Psoas muscle (tissue), 8 donors: ENCODE data around the gene LZTFL1. TPM values are rescaled to one million over a fixed set of nuclear protein-coding genes. Genes with fewer than 3 reads are reported as not detected.

ENCODE experiments used
- ATAC-seq, 4 donors: fragments of 200-7000 bp; cut with Tn5 transposase; one replicate each; pipeline ENCODE4 v1.9.1; 2020; ENCODE audit warnings: moderate library complexity in 3 of 4, mild to moderate bottlenecking in 2 of 4
- DNase-seq, 2 donors: peaks; one replicate each; pipeline ENCODE4 v3.0.0-alpha.2; 2020
- H3K27ac ChIP-seq: fragments of 200-600 bp; one replicate; pipeline ENCODE4 v1.8.0; 2022
- H3K27me3 ChIP-seq, 3 donors: fragments of 200-600 bp in 1 of 3; one replicate each; pipeline versions ENCODE4 v1.6.1 to v1.8.0; 2013 to 2022; ENCODE audit warnings: low read length in 2 of 3, mild to moderate bottlenecking in 2 of 3, moderate library complexity in 1 of 3; ENCODE audit not compliant: insufficient read depth in 3 of 3
- H3K36me3 ChIP-seq, 2 donors: fragments of 200-600 bp in 1 of 2; one replicate each; pipeline versions ENCODE4 v1.6.1 to v1.8.0; 2013 to 2022; ENCODE audit warnings: low read depth in 1 of 2, mild to moderate bottlenecking in 1 of 2, moderate library complexity in 1 of 2; ENCODE audit not compliant: insufficient read depth in 1 of 2
- H3K4me1 ChIP-seq: fragments of 200-600 bp; one replicate; pipeline ENCODE4 v1.8.0; 2022
- H3K4me3 ChIP-seq: fragments of 200-600 bp; one replicate; pipeline ENCODE4 v1.8.0; 2022; ENCODE audit warnings: mild to moderate bottlenecking
- H3K9me3 ChIP-seq: fragments of 200-600 bp; one replicate; pipeline ENCODE4 v1.8.0; 2022
- WGBS, 3 donors: extraction: QIAGEN DNeasy Blood & Tissue Kit; methylation state at CpG; one replicate each; pipeline versions ENCODE4 v1.1.6 to v1.1.7; 2013; 5-methylcytosine and 5-hydroxymethylcytosine counted together
- intact Hi-C, 2 donors: fragments of 100-400 bp; cut with DNase I; formaldehyde crosslinking; loops; one replicate each; pipeline versions ENCODE4 v1.11.0 to v1.14.2; 2022
- polyA plus RNA-seq, 3 donors: library from polyadenylated mRNA; stranded (reverse); fragments of 200-250 nt; gene quantifications; one replicate each; pipeline ENCODE4 v1.2.3, GENCODE V29; 2013
- total RNA-seq, 4 donors: library from RNA; stranded (reverse); fragmentation: NEBNext Ultra II Directional in 2 of 4; extraction: Animal tissue kit (Norgen Biotek cat#: 25700) in 2 of 4; gene quantifications; one replicate each; pipeline versions ENCODE4 v1.2.1 to v1.2.4, GENCODE V29; 2021 to 2023
- TF ChIP-seq, protein P1 (sequence below): fragments of 200-600 bp; IDR thresholded peaks from one replicate; pipeline ENCODE4 v1.8.0; 2022; ENCODE audit warnings: antibody characterized with exemption
- donor health status: healthy with polysubstance abuse.
- donor health status: DM: no; HTN: no; CAD: no; lungs with moderate emphysema.
- donor health status: Bipolar disorder and iron deficiency.
- donor health status: healthy.
- donor health status: DM: yes; HTN: yes; CAD: no.
- donor health status: DM: no; HTN: no; CAD: no.
- donor health status: DM: no; HTN: no; CAD: no.
- donor health status: DM: yes; HTN: yes; CAD: no.

LZTFL1 gene
- total and polyA plus RNA-seq, 7 donors: 3.1 to 15.9 (median 5.3) TPM

DNA sequence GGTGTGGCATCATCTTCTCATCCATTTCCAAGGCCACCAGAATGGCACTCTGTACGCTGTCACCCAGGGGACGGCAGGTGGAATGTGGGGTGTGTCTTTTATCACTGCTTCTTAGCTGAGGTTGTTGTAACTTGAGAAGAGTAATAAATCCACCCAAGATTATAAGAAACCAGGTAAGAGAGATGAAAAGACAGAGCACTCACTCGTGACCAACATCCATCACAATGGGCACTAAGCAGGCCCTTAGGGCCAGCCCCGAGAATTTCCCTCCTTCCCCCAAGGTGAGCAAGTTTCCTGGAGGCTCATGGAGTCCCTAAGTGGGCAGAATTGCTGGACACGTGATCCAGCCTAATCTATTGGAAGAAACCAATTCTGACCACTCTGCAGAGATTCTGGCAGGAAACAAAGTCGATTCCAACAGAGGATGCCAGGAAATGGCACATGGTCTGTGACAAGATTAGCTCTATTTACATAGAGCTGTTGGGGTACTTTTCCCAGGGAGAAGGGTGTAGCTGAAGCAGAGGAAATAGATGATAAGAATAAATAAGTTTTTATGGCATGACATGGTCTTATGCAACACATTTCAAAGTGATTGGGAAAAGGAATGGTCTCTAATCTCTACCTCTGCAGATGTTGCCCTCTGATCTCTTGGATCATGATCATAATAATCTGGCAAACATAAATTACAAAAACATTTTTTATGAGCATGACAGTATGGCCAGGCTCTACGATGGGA is 68.0 kb downstream of the LZTFL1 start:
- TF ChIP-seq, protein P1, sequence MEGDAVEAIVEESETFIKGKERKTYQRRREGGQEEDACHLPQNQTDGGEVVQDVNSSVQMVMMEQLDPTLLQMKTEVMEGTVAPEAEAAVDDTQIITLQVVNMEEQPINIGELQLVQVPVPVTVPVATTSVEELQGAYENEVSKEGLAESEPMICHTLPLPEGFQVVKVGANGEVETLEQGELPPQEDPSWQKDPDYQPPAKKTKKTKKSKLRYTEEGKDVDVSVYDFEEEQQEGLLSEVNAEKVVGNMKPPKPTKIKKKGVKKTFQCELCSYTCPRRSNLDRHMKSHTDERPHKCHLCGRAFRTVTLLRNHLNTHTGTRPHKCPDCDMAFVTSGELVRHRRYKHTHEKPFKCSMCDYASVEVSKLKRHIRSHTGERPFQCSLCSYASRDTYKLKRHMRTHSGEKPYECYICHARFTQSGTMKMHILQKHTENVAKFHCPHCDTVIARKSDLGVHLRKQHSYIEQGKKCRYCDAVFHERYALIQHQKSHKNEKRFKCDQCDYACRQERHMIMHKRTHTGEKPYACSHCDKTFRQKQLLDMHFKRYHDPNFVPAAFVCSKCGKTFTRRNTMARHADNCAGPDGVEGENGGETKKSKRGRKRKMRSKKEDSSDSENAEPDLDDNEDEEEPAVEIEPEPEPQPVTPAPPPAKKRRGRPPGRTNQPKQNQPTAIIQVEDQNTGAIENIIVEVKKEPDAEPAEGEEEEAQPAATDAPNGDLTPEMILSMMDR: no peak
- Histone ChIP-seq H3K4me3 (no peak overlapping the region), H3K36me3 (no peaks in the 10 kb centered on the region), H3K4me1 (no peaks in the 10 kb centered on the region), H3K27ac (no peak overlapping the region), H3K9me3 (no peaks in the 10 kb centered on the region), H3K27me3 (no peaks in the 10 kb centered on the region)
- WGBS, 3 donors: 54 to 61% (median 56%) methylated on average over 7 of the region's 7 CpGs
- ATAC-seq (no peak), DNase-seq (no peak)
- intact Hi-C loops: no loop called here

Other genes with a start within 250 kb of the LZTFL1 start
- gene LIMD1, start 247.4 kb downstream of the LZTFL1 start, total RNA-seq: 10 to 100 TPM; 22.5 to 34.1 (median 32.0) TPM
- gene LIMD1, start 247.4 kb downstream of the LZTFL1 start, polyA plus RNA-seq: 1 to 10 TPM; 3.3 to 9.1 (median 5.5) TPM
- gene SACM1L, start 152.7 kb downstream of the LZTFL1 start, total RNA-seq: 10 to 100 TPM; 13.1 to 18.1 (median 14.5) TPM
- gene SACM1L, start 152.7 kb downstream of the LZTFL1 start, polyA plus RNA-seq: 10 to 100 TPM in 2 of 3 donors, 1 to 10 TPM in 1; 7.5 to 14.2 (median 13.3) TPM
- under 1 TPM; 0.27 to 0.69 (median 0.59) TPM for gene SLC6A20, start 45.6 kb downstream of the LZTFL1 start, total RNA-seq
- gene SLC6A20, start 45.6 kb downstream of the LZTFL1 start, polyA plus RNA-seq: under 1 TPM; 0.10 to 0.42 (median 0.37) TPM
- gene CCR9, start 44.4 kb upstream of the LZTFL1 start, total RNA-seq: not detected
- under 1 TPM in 1 of 3 donors, not detected in 2; 0.03 TPM for gene CCR9, start 44.4 kb upstream of the LZTFL1 start, polyA plus RNA-seq
- under 1 TPM in 1 of 4 donors, not detected in 3; 0.50 TPM for gene CXCR6, start 101.3 kb upstream of the LZTFL1 start, total RNA-seq
- under 1 TPM in 2 of 3 donors, not detected in 1; 0.05 to 0.10 TPM for gene CXCR6, start 101.3 kb upstream of the LZTFL1 start, polyA plus RNA-seq
- 100 to 1,000 TPM in 3 of 4 donors, 10 to 100 TPM in 1; 60.1 to 129 (median 115) TPM for gene FYCO1, start 153.7 kb upstream of the LZTFL1 start, total RNA-seq
- 10 to 100 TPM; 14.0 to 68.3 (median 40.0) TPM for gene FYCO1, start 153.7 kb upstream of the LZTFL1 start, polyA plus RNA-seq
- under 1 TPM in 3 of 4 donors, not detected in 1; 0.04 to 0.10 (median 0.06) TPM for gene XCR1, start 185.4 kb upstream of the LZTFL1 start, total RNA-seq
- gene XCR1, start 185.4 kb upstream of the LZTFL1 start, polyA plus RNA-seq: under 1 TPM; 0.01 to 0.07 (median 0.03) TPM